PC-3 (cell line): Measurements from ENCODE around the gene TMEM204. TPM values are rescaled to one million over a fixed set of nuclear protein-coding genes. Genes with fewer than 3 reads are reported as not detected.

Experiments used
- ATAC-seq: fragments of 200-7000 bp; cut with Tn5 transposase; 2 replicates; pipeline ENCODE4 v1.9.1; 2020; ENCODE audit warnings: mild to moderate bottlenecking, moderate library complexity
- BruUV-seq: library from RNA; stranded (reverse); fragments of 400-500 nt; replicated peaks from 2 replicates; lab custom pipeline; 2021; lab: Mats Ljungman, UMichigan
- CTCF ChIA-PET: fragments of 300-600 bp; sonication (Branson Sonifier 250); formaldehyde crosslinking; loops from one replicate; lab custom pipeline; 2022; ENCODE audit warnings: antibody characterized with exemption; lab: Charles Lee
- POLR2A ChIA-PET: fragments of 300-600 bp; sonication (Branson Sonifier 250); formaldehyde crosslinking; loops from one replicate; lab custom pipeline; 2022; ENCODE audit warnings: antibody characterized with exemption; ENCODE audit not compliant: unreplicated experiment; lab: Charles Lee
- DNase-seq: peaks from one replicate; pipeline ENCODE4 v3.0.0-alpha.2; 2015
- H2AFZ ChIP-seq: fragments of 300-600 bp; sonication (generic); 2 replicates; pipeline ENCODE4 v1.6.0; 2016; ENCODE audit warnings: antibody characterized with exemption, low read length
- H3F3A ChIP-seq: fragments of 300-600 bp; sonication (generic); one replicate; pipeline ENCODE4 v1.6.0; 2017; ENCODE audit warnings: antibody characterized with exemption, low read length, control low read depth, mild to moderate bottlenecking; ENCODE audit not compliant: unreplicated experiment
- H3K27ac ChIP-seq: fragments of 300-600 bp; sonication (generic); 2 replicates; pipeline ENCODE4 v1.5.1; 2016; ENCODE audit warnings: mild to moderate bottlenecking, low read length
- H3K27me3 ChIP-seq: fragments of 300-600 bp; sonication (generic); 2 replicates; pipeline ENCODE4 v1.6.1; 2016; ENCODE audit warnings: low read length, mixed read lengths
- H3K36me3 ChIP-seq: fragments of 300-600 bp; sonication (generic); 2 replicates; pipeline ENCODE4 v1.6.1; 2016; ENCODE audit warnings: low read depth, mixed run types, low read length, mixed read lengths
- H3K4me1 ChIP-seq: fragments of 300-600 bp; sonication (generic); 2 replicates; pipeline ENCODE4 v1.5.1; 2016; ENCODE audit warnings: low read length; ENCODE audit not compliant: insufficient read depth
- H3K4me2 ChIP-seq: fragments of 300-600 bp; sonication (generic); 2 replicates; pipeline ENCODE4 v1.6.0; 2016; ENCODE audit warnings: low read length
- H3K4me3 ChIP-seq: fragments of 300-600 bp; sonication (generic); 2 replicates; pipeline ENCODE4 v1.5.1; 2016; ENCODE audit warnings: mild to moderate bottlenecking, low read length, mixed read lengths
- H3K79me2 ChIP-seq: fragments of 300-600 bp; sonication (generic); 2 replicates; pipeline ENCODE4 v1.6.1; 2017; ENCODE audit warnings: low read length, mixed read lengths
- H3K9ac ChIP-seq: fragments of 300-600 bp; sonication (generic); 2 replicates; pipeline ENCODE4 v1.6.0; 2016; ENCODE audit warnings: mild to moderate bottlenecking, low read length
- H3K9me2 ChIP-seq: fragments of 300-600 bp; sonication (generic); replicated peaks from 2 replicates; pipeline ENCODE4 v1.6.1; 2016; ENCODE audit warnings: mixed run types, low read length, mixed read lengths
- H3K9me3 ChIP-seq: fragments of 300-600 bp; sonication (generic); 2 replicates; pipeline ENCODE4 v1.6.1; 2016; ENCODE audit warnings: low read length, mixed read lengths
- H4K20me1 ChIP-seq: fragments of 300-600 bp; sonication (generic); 2 replicates; pipeline ENCODE4 v1.6.1; 2016; ENCODE audit warnings: low read length, mixed read lengths
- CTCF ChIP-seq: fragments of 300-600 bp; sonication (generic); conservative IDR thresholded peaks from 2 replicates; pipeline ENCODE4 v1.5.1; 2017; ENCODE audit warnings: antibody characterized with exemption, low read depth, mild to moderate bottlenecking, low read length
- EZH2 ChIP-seq: fragments of 300-600 bp; sonication (generic); IDR thresholded peaks from one replicate; pipeline ENCODE4 v1.6.1; 2017; ENCODE audit warnings: antibody characterized with exemption, mild to moderate bottlenecking, low read length; ENCODE audit not compliant: unreplicated experiment
- EZH2phosphoT487 ChIP-seq: fragments of 300-600 bp; sonication (generic); IDR thresholded peaks from 2 replicates; pipeline ENCODE4 v1.6.1; 2018; ENCODE audit warnings: mild to moderate bottlenecking, antibody characterized with exemption, low read length, borderline replicate concordance
- intact Hi-C: fragments of 100-400 bp; cut with micrococcal nuclease; formaldehyde crosslinking; loops from 2 replicates; pipeline ENCODE4 v1.9.0; 2023
- total RNA-seq: library from RNA; depleted of rRNA; stranded (reverse); fragments of >200 nt; gene quantifications from 2 replicates; pipeline ENCODE4 v1.2.3, GENCODE V29; 2014

The TMEM204 gene
- total RNA-seq, 1 experiment from 2014 or later = not detected

- no peaks in the 10 kb centered on the region for H3K9me3 ChIP-seq
- ChIA-PET CTCF (no interaction called here), POLR2A (no interaction called here)
- no peak overlapping the region for H3K4me3 ChIP-seq
- no peaks in the 10 kb centered on the region for H3K36me3 ChIP-seq
- H4K20me1 ChIP-seq = no peaks in the 10 kb centered on the region
- H3K9me2 ChIP-seq = no peaks in the 10 kb centered on the region
- no peaks in the 10 kb centered on the region for H3K79me2 ChIP-seq
- no peak overlapping the region for H3K9ac ChIP-seq
- ATAC-seq (peak; percentile 47), DNase-seq (no peak)
- no TSS peak for BruUV-seq
- no peaks in the 10 kb centered on the region; the same call in 1 of the 2 replicates for H3K4me1 ChIP-seq
- H3K27me3 ChIP-seq = no peaks in the 10 kb centered on the region
- H3K4me2 ChIP-seq = no peak overlapping the region
- no peak for TF ChIP-seq EZH2phosphoT487
- H3F3A ChIP-seq = no peaks in the 10 kb centered on the region
- H3K27ac ChIP-seq = no peak overlapping the region
- intact Hi-C loops = no loop called here
- no peak overlapping the region for H2AFZ ChIP-seq
Observed at GRCh38 chr16:1580256-1580655, 46.8 kb downstream of the TMEM204 start.

- H3K79me2 ChIP-seq = no peaks in the 10 kb centered on the region
- ChIA-PET CTCF (no interaction called here), POLR2A (no interaction called here)
- no peaks in the 10 kb centered on the region for H3K36me3 ChIP-seq
- peak; percentile 16 for DNase-seq
- H3F3A ChIP-seq = no peaks in the 10 kb centered on the region
- H3K4me2 ChIP-seq = no peak overlapping the region
- BruUV-seq = no TSS peak
- ATAC-seq = peak; percentile 95
- no peak overlapping the region for H2AFZ ChIP-seq
- no peak overlapping the region for H3K27ac ChIP-seq
- H3K4me3 ChIP-seq = no peak overlapping the region
- no peaks in the 10 kb centered on the region for H4K20me1 ChIP-seq
- intact Hi-C loops = no loop called here
- TF ChIP-seq EZH2 = no peak
- TF ChIP-seq CTCF = no peak
- TF ChIP-seq EZH2phosphoT487 = no peak
- H3K9me2 ChIP-seq = no peaks in the 10 kb centered on the region
- no peaks in the 10 kb centered on the region for H3K27me3 ChIP-seq
- no peaks in the 10 kb centered on the region for H3K9me3 ChIP-seq
- no peaks in the 10 kb centered on the region; the same call in 1 of the 2 replicates for H3K4me1 ChIP-seq
- H3K9ac ChIP-seq = no peak overlapping the region
Observed at GRCh38 chr16:1580956-1581355, 47.5 kb downstream of the TMEM204 start.

DNA sequence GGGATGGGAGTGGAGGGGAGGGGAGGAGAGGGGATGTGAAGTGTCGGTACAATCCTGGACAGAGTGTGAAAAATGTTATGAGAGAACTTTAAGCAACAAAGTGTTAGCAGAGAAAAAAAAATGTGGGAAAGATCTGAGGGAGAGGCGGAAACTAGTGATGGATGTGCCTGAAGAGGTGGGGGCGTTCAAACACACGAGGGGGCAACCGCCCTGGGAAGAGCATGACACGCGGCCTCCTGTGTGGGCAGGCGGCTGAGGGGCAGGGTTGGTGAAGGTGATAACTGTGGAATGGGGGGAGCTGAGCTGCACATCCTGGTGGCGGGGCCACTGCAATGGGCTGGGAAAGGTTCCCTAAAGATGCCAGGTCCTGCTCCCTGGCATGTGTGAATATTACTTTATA lies 48.3 kb downstream of the TMEM204 start:
- DNase-seq = no peak

More for the DNA sequence above, 48.3 kb downstream of the TMEM204 start:
- no peak for ATAC-seq
- no peaks in the 10 kb centered on the region for H3K27me3 ChIP-seq
- H3K9me3 ChIP-seq = no peaks in the 10 kb centered on the region
- CTCF ChIA-PET = no interaction called here
- no peaks in the 10 kb centered on the region for H3F3A ChIP-seq
- no peaks in the 10 kb centered on the region for H4K20me1 ChIP-seq
- POLR2A ChIA-PET = no interaction called here
- H3K9me2 ChIP-seq = no peaks in the 10 kb centered on the region
- no peak overlapping the region for H3K4me3 ChIP-seq
- H2AFZ ChIP-seq = no peak overlapping the region
- H3K36me3 ChIP-seq = no peaks in the 10 kb centered on the region
- BruUV-seq = no TSS peak
- no peaks in the 10 kb centered on the region for H3K79me2 ChIP-seq
- intact Hi-C loops = no loop called here
- TF ChIP-seq CTCF (no peak), EZH2phosphoT487 (no peak), EZH2 (no peak)
- no peak overlapping the region for H3K27ac ChIP-seq
- H3K4me2 ChIP-seq = no peak overlapping the region
- H3K4me1 ChIP-seq = no peaks in the 10 kb centered on the region; the same call in 1 of the 2 replicates
- no peak overlapping the region for H3K9ac ChIP-seq
